Stimulated activated CD8-positive, alpha-beta memory T cell treated with anti-CD3 and anti-CD28 coated beads, Interleukin-7, amount 100 ng/mL, for 4 hours (primary cell): ENCODE results near the gene PTPN3.

ENCODE experiments used
- DNase-seq, 2 donors: peaks; one replicate each; pipeline ENCODE4 v3.0.0-alpha.2; 2020; ENCODE audit warnings: low read depth in 2 of 2

PTPN3 gene

GRCh38 chr9:109426626-109427402 lies 71.3 kb downstream of the PTPN3 start:
- DNase-seq, result no peak

DNA sequence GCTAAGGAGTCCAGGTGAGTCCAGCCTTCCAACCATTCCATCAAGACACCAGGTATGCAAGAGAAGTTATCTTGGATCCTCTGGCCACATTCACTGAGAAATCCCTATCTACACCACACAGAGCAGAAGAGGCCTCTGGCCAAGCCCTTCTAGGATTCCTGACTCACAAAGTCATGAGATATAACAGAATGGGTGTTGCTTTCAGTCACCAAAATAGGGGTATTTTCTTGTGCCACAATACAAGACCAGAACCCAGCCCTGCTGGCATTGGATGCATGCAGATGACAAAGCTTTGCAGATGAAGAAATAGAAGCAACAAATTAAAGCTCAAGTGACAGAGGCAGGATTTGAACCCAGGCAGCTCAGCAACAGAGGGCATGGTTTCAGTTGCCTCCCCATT lies 73.5 kb downstream of the PTPN3 start:
- no peak for DNase-seq

GRCh38 chr9:109423877-109424276 lies 74.2 kb downstream of the PTPN3 start:
- DNase-seq, result no peak

DNA sequence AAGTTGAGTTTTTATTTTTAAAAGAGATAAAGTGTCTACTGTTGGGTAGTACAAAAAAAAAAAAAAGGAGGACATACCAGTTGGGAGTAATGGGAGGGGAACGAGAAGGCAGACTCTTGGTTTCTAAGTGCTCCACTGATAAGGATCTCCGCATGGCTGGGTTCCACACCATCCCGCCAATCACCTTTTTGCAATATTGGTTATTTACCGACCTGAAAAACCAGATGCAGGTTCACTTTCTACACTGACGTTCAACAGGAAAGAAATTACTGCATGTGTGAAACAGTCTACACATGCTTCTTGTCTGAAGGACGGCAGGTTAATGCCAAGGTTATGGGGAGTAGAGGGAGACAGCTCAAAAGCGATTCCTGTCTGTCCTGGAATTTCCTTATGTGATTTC lies 75.5 kb downstream of the PTPN3 start:
- DNase-seq, result no peak

- no peak for DNase-seq
Observed at GRCh38 chr9:109421026-109421970, 76.8 kb downstream of the PTPN3 start.

- DNase-seq, result no peak
Observed at GRCh38 chr9:109419531-109419930, 78.6 kb downstream of the PTPN3 start.

- DNase-seq, result no peak
Observed at GRCh38 chr9:109418827-109419226, 79.3 kb downstream of the PTPN3 start.

DNA sequence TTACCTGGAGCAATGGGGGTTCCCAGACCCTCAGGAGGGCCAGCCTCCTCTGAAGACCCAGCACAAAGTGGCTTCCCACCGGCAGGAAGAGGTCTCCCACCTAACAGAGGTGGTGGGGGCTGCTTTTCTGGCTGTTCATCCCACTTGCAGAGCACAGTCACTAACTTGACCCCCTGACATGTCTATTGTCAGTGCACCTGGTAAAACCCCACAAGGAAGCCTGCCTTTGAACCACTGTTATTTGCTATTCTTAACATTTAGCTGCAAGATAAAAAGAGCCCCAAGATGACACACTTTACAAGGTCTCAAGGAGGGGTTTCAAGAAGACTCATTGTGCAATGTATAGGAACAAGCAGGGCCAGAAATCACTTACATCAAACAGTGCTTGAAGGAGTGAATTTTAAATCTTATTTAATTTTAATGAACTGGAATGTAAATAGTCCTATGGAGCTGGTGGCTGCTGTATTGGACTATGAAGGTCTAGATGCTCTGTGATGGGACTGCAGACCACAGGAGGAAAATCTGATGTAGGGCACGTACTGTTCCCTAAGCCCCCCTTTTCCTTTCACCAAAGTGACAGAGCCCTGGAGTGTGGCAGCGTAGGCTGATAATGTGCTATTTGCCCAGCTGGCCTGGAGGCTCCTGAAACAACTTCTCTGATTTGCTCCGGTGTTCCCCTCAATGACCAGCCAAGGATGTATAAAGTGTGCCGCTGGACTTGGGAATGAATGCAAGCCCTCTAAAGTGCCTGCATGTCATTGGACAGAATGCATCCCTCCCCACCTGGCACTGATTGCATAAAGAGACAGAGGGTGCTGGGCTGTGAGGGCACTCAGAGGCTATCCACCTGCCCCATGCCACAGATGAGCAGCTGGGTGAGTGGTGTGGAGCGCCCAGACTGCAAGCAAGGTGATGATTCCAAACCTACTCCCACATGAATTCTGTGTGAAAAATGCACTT lies 80.2 kb downstream of the PTPN3 start:
- DNase-seq, result no peak

- no peak for DNase-seq
Observed at GRCh38 chr9:109417054-109417453, 81.1 kb downstream of the PTPN3 start.

DNA sequence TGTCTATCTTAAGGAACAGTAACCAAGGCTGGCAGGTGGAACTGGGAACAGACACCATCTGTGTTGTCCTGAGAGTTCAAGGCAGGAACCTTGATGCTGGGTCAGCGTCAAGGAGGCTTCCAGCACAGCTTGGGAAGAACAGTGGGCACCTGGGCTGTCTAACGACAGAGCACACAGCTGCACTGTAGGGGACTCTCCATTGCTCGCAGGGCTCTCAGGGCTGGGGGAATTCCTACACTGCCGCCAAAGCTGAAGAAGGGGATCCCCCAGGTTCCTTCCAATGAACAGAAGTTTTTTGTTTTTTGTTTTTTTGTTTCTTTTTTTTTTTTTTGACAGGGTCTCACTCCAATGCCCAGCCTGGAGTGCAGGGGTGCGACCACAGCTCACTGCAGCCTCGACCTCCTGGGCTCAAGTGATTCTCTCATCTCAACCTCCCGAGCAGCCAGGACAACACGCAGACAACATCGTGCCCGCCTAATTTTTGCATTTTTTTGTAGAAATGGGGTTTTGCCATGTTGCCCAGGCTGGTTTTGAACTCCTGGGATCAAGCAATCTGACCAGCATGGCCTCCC lies 81.9 kb downstream of the PTPN3 start:
- DNase-seq, result no peak

GRCh38 chr9:109414125-109414785 lies 83.9 kb downstream of the PTPN3 start:
- DNase-seq, result no peak

- DNase-seq, result no peak
Observed at GRCh38 chr9:109411798-109412352, 86.2 kb downstream of the PTPN3 start.

- DNase-seq, result no peak
Observed at GRCh38 chr9:109411069-109411761, 86.9 kb downstream of the PTPN3 start.

DNA sequence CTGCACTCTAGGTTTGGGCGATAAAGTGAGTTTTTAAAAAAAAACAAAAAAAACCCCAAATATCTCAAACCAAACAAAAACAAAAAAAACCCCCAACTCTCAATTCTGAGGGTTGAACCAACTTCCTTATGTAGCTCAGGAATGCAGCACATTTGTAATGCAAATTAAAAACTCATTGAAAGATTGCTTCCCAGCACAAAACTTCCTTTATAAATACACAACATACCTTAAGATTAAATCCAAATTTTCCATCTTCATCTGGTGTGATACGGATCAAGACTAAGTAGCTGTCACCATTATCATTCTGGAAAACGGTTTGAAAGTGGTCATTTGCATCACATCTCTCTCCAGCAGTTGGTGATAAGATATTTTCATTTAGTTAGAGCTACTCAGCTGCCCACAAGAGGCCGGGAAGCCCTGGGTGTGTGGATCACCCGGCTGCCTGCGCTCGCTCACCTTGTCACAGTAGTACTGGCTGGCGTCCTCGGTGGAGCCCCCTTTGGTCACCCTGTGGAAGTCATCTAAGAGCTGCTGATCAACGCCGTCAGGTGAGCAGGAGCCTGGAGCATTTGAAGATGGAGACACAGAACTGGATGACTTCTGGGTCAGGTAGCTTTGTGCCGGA lies 88.2 kb downstream of the PTPN3 start:
- no peak for DNase-seq

DNA sequence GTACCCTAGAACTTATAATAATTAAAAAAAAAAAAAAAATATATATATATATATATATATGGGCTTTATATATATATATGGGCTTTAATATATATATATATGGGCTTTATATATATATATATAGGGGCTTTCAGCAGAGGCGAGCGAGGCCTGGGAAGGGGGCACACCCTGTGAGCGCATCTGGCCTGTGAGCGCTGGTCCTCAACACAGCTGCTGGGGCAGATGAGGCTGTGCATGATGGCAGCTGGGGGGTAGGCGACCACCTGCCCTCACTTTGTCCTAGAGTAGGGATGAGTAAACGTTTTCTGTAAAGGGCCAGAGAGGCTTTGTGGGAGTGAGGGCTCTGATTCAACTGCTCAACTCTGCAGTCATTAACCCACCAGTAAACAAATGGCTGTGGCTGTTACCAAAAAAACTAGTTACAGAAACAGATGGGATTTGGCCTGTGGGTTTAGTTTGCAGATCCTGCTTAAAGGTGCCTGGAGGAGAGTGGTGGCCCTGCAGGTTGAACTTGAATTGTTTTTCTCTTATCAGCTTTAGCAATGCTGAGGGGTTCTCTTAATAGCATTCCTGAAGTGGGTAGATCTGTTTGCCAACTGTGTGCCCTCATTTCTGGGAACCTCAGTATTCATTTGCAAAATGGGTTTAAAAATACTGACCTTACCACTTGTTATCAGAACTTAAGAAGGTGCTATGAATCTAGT lies 89.2 kb downstream of the PTPN3 start:
- DNase-seq, result no peak

DNA sequence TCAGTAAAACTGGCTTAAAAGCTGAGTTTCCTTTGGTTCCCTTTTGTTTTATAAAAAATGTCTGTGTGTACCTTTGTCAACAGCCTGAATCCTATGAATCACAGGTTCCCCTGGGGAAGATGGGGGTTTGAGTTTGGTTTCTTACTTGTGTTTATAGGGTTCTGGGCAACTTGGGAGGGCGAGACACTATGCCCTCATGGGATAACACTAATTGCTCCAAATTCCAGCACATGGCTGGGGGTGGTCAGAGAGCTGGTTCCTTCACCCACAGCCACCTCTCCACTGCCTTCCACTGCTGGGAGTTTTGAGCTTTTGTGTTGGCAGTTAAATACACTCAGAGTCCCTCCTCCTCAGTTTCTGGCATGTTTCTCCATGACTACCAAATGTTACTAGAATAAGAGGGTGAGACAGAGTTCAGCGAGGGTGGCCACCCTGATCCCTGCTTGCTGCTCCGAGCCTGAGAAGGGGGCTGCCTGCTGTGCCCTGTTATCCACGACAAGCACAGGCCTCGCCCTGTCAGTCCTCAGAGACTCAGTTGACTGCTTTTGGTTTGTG lies 94.3 kb downstream of the PTPN3 start:
- DNase-seq, result no peak

DNA sequence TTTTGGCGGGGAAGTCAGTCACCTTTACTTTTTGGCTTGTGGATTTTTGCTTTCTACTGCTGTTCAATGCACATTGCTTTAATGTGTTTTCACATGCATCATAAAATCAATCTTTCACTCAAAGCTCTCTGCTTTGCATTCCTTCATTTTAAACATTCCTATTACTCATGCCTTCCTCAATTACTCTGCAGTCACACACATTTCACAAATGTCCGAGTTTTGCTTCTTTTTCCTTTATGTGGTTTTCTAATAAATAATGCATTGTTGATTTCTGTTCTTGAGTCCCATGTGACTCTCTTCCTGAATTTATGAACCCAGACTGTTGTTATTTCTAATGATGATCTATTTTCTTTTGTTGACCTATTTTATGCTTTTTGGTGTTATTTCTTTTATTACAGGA lies 95.0 kb downstream of the PTPN3 start:
- DNase-seq, result no peak

GRCh38 chr9:109401990-109402318 lies 96.2 kb downstream of the PTPN3 start:
- DNase-seq, result no peak
